ENCODE data around the gene NIF3L1. TPM values are rescaled to one million over a fixed set of nuclear protein-coding genes. Genes with fewer than 3 reads are reported as not detected.
"Not testable (repeated sequence)": the region's sequence is repeated elsewhere in the genome, so short reads cannot be mapped to it uniquely, and the experiment has no call there.

Gene NIF3L1
- total RNA-seq, 1 donor from 2014 or later: 19.7 TPM

- H3K27me3 ChIP-seq (ENCODE audit: control insufficient read depth, insufficient read depth, low read length): no peaks in the 10 kb centered on the region
- no peak for TF ChIP-seq CTCF (IDR thresholded peaks at IDR 0.05; ENCODE audit: insufficient read depth, low read length, poor library complexity, severe bottlenecking)
- H3K36me3 ChIP-seq (ENCODE audit: control insufficient read depth, insufficient read depth, low read length): no peaks in the 10 kb centered on the region
- no peak for DNase-seq (ENCODE audit: low read depth)
- H3K4me3 ChIP-seq (ENCODE audit: low read depth, low read length): no peak overlapping the region
These were observed 10.8 kb upstream of the NIF3L1 start for GRCh38 chr2:200878289-200878880.

GRCh38 chr2:200881715-200882249 is 7.4 kb upstream of the NIF3L1 start:
- H3K27me3 ChIP-seq (ENCODE audit: control insufficient read depth, insufficient read depth, low read length); DNase-seq (ENCODE audit: low read depth); H3K36me3 ChIP-seq (ENCODE audit: control insufficient read depth, insufficient read depth, low read length); H3K4me3 ChIP-seq (ENCODE audit: low read depth, low read length): not testable (repeated sequence)

GRCh38 chr2:200899482-200899881 is 10.3 kb downstream of the NIF3L1 start:
- Histone ChIP-seq H3K27me3 (ENCODE audit: control insufficient read depth, insufficient read depth, low read length) (no peaks in the 10 kb centered on the region), H3K36me3 (ENCODE audit: control insufficient read depth, insufficient read depth, low read length) (peaks cover 3% of the 10 kb centered on the region), H3K4me3 (ENCODE audit: low read depth, low read length) (no peak overlapping the region)
- no peak for TF ChIP-seq CTCF (IDR thresholded peaks at IDR 0.05; ENCODE audit: insufficient read depth, low read length, poor library complexity, severe bottlenecking)
- DNase-seq (ENCODE audit: low read depth): no peak

GRCh38 chr2:200901459-200902072 is 12.4 kb downstream of the NIF3L1 start:
- peak; percentile 74 for DNase-seq (ENCODE audit: low read depth)

GRCh38 chr2:200905618-200906296 is 16.6 kb downstream of the NIF3L1 start:
- peak; percentile 83 for TF ChIP-seq CTCF (IDR thresholded peaks at IDR 0.05; ENCODE audit: insufficient read depth, low read length, poor library complexity, severe bottlenecking)
- peak; percentile 21 for DNase-seq (ENCODE audit: low read depth)
- no peak overlapping the region for H3K4me3 ChIP-seq (ENCODE audit: low read depth, low read length)

More at GRCh38 chr2:200901459-200902072, 12.4 kb downstream of the NIF3L1 start:
- Histone ChIP-seq H3K27me3 (ENCODE audit: control insufficient read depth, insufficient read depth, low read length) (no peaks in the 10 kb centered on the region), H3K36me3 (ENCODE audit: control insufficient read depth, insufficient read depth, low read length) (no peaks in the 10 kb centered on the region), H3K4me3 (ENCODE audit: low read depth, low read length) (no peak overlapping the region)
- TF ChIP-seq CTCF (IDR thresholded peaks at IDR 0.05; ENCODE audit: insufficient read depth, low read length, poor library complexity, severe bottlenecking): peak; percentile 75

GRCh38 chr2:200909958-200910357 is 20.8 kb downstream of the NIF3L1 start:
- TF ChIP-seq CTCF (IDR thresholded peaks at IDR 0.05; ENCODE audit: insufficient read depth, low read length, poor library complexity, severe bottlenecking): no peak
- no peak for DNase-seq (ENCODE audit: low read depth)

More at GRCh38 chr2:200905618-200906296, 16.6 kb downstream of the NIF3L1 start:
- no peaks in the 10 kb centered on the region for H3K36me3 ChIP-seq (ENCODE audit: control insufficient read depth, insufficient read depth, low read length)
- no peaks in the 10 kb centered on the region for H3K27me3 ChIP-seq (ENCODE audit: control insufficient read depth, insufficient read depth, low read length)

More at GRCh38 chr2:200909958-200910357, 20.8 kb downstream of the NIF3L1 start:
- Histone ChIP-seq H3K27me3 (ENCODE audit: control insufficient read depth, insufficient read depth, low read length) (no peaks in the 10 kb centered on the region), H3K36me3 (ENCODE audit: control insufficient read depth, insufficient read depth, low read length) (no peaks in the 10 kb centered on the region), H3K4me3 (ENCODE audit: low read depth, low read length) (no peak overlapping the region)

Measured in kidney epithelial cell (primary cell).